HepG2 (cell line): Measurements from ENCODE around the gene PET100. TPM values are rescaled to one million over a fixed set of nuclear protein-coding genes. Genes with fewer than 3 reads are reported as not detected.

Experiments
- ARID3A ChIP-seq: IDR thresholded peaks from 2 replicates; pipeline ENCODE4 v1.6.1; 2012; ENCODE audit warnings: low read depth, low read length, improper control_type of control experiment
- E2F2 ChIP-seq: sonication (generic); formaldehyde crosslinking; IDR thresholded peaks from 2 replicates; pipeline ENCODE4 v1.4.0; 2020; ENCODE audit warnings: missing genetic modification reagents, borderline replicate concordance
- KMT2A ChIP-seq: sonication (generic); formaldehyde crosslinking; IDR thresholded peaks from 2 replicates; pipeline ENCODE4 v1.4.0; 2020; ENCODE audit warnings: missing genetic modification reagents
- MBD4 ChIP-seq: IDR thresholded peaks from 2 replicates; pipeline ENCODE4 v1.6.1; 2012; ENCODE audit warnings: low read length, inconsistent platforms, borderline replicate concordance
- NFE2 ChIP-seq: sonication (generic); formaldehyde crosslinking; IDR thresholded peaks from 2 replicates; pipeline ENCODE4 v1.4.0; 2020; ENCODE audit warnings: missing genetic modification reagents
- PCBP2 ChIP-seq: fragments of 200-400 bp; formaldehyde crosslinking; optimal IDR thresholded peaks from 2 replicates; pipeline ENCODE3; 2018; ENCODE audit warnings: low read length, low read depth; ENCODE audit not compliant: poor library complexity, severe bottlenecking
- TRIM24 ChIP-seq: sonication (generic); formaldehyde crosslinking; IDR thresholded peaks from 2 replicates; pipeline ENCODE4 v1.8.0; 2022; ENCODE audit warnings: mild to moderate bottlenecking, missing genetic modification reagents
- ZBTB42 ChIP-seq: sonication (generic); formaldehyde crosslinking; IDR thresholded peaks from 2 replicates; pipeline ENCODE4 v1.5.0; 2020; ENCODE audit warnings: mild to moderate bottlenecking, missing genetic modification reagents
- ZHX2 ChIP-seq, 2 experiments: sonication (generic) in 1 of 2; formaldehyde crosslinking in 1 of 2; IDR thresholded peaks; 2 replicates each; pipeline versions ENCODE4 v1.6.1 to v1.9.0; 2014 to 2022; ENCODE audit warnings: antibody characterized with exemption in 1 of 2, borderline replicate concordance in 1 of 2, inconsistent platforms in 1 of 2, low read depth in 1 of 2, missing genetic modification reagents in 1 of 2
- ZNF234 ChIP-seq: sonication (generic); formaldehyde crosslinking; conservative IDR thresholded peaks from 2 replicates; pipeline ENCODE4 v1.5.1; 2020; ENCODE audit warnings: mild to moderate bottlenecking, missing genetic modification reagents
- ZNF543 ChIP-seq: sonication (generic); formaldehyde crosslinking; IDR thresholded peaks from 2 replicates; pipeline ENCODE4 v1.4.0; 2020; ENCODE audit warnings: mild to moderate bottlenecking, missing genetic modification reagents
- ZNF546 ChIP-seq: sonication (generic); formaldehyde crosslinking; conservative IDR thresholded peaks from 2 replicates; pipeline ENCODE4 v1.8.1; 2023; ENCODE audit warnings: mild to moderate bottlenecking, missing genetic modification reagents
- polyA plus RNA-seq, 8 experiments: library from polyadenylated mRNA; depleted of rRNA in 3 of 8; stranded (reverse) in 7 of 8; unstranded in 1 of 8; fragments of >200 nt; fragmentation: Illumina TruSeq in 4 of 8; extraction: Trizol in 4 of 8; gene quantifications; 2 replicates each; pipeline versions ENCODE4 v1.2.1 to v1.2.3, GENCODE V29; 2011 to 2016; ENCODE audit warnings: low read depth in 4 of 8, missing spikeins in 1 of 8, mixed read lengths in 1 of 8; ENCODE audit not compliant: insufficient read depth in 1 of 8
- total RNA-seq, 5 experiments: library from RNA; depleted of rRNA; stranded (reverse); fragments of >200 nt; fragmentation: Illumina TruSeq; extraction: Trizol; gene quantifications; 2 replicates each; pipeline ENCODE4 v1.2.3, GENCODE V29; 2016; ENCODE audit warnings: low read depth in 1 of 5
- TF ChIP-seq, protein P1 (sequence below): IDR thresholded peaks from 2 replicates; pipeline ENCODE4 v1.6.1; 2018; ENCODE audit warnings: missing genetic modification reagents, mild to moderate bottlenecking, missing compliant biosample characterization
- TF ChIP-seq, protein P2 (sequence below): sonication (generic); formaldehyde crosslinking; IDR thresholded peaks from 2 replicates; pipeline ENCODE4 v1.4.0; 2020; ENCODE audit warnings: missing genetic modification reagents

The PET100 gene
- total and polyA plus RNA-seq, 2 of the 13 experiments (the other 11 are each of a cell fraction or from before 2014, with no cell fraction given), result 22.3 to 66.5 TPM

DNA sequence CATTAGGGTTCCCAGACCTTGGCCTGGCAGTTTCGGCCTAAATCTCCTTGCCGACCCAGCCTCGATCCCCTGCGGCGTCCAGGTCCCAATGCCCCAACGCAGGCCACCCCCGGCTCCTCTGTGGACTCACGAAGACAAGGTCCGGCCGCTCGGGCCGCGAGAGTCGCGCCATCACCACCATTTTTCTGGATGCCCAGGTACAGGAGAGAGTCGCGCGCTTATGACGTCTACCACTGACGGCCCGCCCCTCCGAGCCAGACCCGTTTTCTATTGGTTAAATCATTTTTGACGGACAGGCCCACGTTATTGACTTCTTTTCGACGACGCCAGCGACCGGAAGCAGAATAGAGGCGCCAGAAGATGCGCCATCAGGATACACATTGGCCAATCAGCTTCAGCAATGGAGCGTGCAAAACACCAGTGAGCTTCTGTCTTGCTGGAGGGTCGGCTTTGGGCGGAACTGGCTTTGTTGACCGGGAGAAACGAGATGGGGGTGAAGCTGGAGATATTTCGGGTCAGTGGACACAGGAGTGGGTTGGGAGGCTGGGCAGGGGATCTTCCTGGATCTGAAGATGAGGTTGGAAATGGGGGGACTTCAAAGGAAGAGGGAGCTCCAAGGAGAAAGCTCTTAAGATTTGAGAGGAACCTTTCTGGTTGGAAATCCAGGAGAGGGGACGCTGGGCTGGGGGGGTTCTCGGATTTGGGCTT, at the start of gene PET100, which contains the start of gene XAB2 (continued):
- TF ChIP-seq, protein P1, sequence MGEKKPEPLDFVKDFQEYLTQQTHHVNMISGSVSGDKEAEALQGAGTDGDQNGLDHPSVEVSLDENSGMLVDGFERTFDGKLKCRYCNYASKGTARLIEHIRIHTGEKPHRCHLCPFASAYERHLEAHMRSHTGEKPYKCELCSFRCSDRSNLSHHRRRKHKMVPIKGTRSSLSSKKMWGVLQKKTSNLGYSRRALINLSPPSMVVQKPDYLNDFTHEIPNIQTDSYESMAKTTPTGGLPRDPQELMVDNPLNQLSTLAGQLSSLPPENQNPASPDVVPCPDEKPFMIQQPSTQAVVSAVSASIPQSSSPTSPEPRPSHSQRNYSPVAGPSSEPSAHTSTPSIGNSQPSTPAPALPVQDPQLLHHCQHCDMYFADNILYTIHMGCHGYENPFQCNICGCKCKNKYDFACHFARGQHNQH (CRISPR knock-in tag), result peak; percentile 45; the same call in 1 of the 2 replicates
- TF ChIP-seq ARID3A (no peak), ZHX2 (IDR thresholded peaks at IDR 0.05; ENCODE audit: low read depth) (peak; percentile 88), ZHX2 (CRISPR knock-in tag; IDR thresholded peaks at IDR 0.05; ENCODE audit: borderline replicate concordance) (no peak), KMT2A (CRISPR knock-in tag) (no peak), TRIM24 (CRISPR knock-in tag) (no peak), ZNF543 (CRISPR knock-in tag) (no peak), MBD4 (no peak), ZBTB42 (CRISPR knock-in tag) (no peak), ZNF234 (CRISPR knock-in tag) (no peak), NFE2 (CRISPR knock-in tag) (no peak), ZNF546 (no peak), PCBP2 (no peak), E2F2 (CRISPR knock-in tag) (no peak)
- TF ChIP-seq, protein P2, sequence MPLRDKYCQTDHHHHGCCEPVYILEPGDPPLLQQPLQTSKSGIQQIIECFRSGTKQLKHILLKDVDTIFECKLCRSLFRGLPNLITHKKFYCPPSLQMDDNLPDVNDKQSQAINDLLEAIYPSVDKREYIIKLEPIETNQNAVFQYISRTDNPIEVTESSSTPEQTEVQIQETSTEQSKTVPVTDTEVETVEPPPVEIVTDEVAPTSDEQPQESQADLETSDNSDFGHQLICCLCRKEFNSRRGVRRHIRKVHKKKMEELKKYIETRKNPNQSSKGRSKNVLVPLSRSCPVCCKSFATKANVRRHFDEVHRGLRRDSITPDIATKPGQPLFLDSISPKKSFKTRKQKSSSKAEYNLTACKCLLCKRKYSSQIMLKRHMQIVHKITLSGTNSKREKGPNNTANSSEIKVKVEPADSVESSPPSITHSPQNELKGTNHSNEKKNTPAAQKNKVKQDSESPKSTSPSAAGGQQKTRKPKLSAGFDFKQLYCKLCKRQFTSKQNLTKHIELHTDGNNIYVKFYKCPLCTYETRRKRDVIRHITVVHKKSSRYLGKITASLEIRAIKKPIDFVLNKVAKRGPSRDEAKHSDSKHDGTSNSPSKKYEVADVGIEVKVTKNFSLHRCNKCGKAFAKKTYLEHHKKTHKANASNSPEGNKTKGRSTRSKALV (CRISPR knock-in tag), result peak; percentile 19; the same call in 1 of the 2 replicates
